Retina (tissue), 1 donor: ENCODE data around the gene TBATA.

Experiments
- DNase-seq: peaks from one replicate; pipeline ENCODE4 v3.0.0-alpha.2; 2016

TBATA gene

DNA sequence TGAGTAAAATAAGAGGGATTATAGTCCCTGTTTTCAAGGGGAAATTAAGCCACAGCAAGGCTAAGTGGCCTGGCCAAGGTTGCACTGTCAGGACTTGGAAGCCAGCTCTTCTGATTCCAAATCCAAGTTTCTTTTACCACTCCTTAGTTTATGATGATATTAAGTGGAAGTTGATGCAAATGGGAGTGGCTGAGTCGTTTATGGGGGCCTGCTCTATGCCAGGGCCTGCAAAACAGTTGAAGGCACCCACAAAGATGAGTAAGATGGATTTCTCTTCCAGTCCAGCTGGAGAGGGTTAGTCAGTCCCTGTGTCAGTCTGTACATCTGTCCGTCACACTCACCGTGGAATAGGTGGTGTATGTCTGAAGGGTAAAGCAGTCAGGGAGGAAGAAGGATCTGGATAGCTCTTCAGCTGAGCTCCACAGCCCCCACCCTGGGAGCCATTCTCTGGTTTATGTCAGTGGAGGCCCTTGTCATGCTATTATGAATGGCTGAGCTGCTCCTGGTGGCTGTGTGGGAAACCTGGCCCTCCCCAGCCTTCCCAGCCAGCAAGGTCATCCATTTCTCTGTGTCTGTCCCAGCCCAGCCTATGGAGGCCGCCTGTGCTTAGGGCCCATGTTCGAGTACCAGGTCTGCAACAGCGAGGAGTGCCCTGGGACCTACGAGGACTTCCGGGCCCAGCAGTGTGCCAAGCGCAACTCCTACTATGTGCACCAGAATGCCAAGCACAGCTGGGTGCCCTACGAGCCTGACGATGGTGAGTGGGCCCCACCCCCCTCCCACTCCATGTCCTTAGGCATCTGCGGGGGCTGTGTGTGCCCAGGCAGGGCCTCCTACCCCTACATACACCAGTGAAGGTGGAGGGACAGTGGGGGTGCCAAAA is 44.5 kb downstream of the TBATA start:
- DNase-seq = no peak

DNA sequence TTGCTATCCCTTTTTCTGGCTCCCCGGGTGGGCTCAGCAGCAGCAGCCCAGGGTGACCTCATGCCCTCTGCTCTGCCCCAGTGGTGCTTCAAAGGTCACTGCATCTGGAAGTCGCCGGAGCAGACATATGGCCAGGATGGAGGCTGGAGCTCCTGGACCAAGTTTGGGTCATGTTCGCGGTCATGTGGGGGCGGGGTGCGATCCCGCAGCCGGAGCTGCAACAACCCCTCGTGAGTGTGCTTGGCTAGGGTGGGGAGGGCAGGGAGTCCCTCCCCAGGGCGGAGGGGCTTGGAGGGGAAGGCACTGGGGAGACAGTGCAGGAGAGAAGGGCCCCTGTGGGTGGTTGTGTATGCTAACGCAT is 46.4 kb downstream of the TBATA start:
- DNase-seq = no peak

DNA sequence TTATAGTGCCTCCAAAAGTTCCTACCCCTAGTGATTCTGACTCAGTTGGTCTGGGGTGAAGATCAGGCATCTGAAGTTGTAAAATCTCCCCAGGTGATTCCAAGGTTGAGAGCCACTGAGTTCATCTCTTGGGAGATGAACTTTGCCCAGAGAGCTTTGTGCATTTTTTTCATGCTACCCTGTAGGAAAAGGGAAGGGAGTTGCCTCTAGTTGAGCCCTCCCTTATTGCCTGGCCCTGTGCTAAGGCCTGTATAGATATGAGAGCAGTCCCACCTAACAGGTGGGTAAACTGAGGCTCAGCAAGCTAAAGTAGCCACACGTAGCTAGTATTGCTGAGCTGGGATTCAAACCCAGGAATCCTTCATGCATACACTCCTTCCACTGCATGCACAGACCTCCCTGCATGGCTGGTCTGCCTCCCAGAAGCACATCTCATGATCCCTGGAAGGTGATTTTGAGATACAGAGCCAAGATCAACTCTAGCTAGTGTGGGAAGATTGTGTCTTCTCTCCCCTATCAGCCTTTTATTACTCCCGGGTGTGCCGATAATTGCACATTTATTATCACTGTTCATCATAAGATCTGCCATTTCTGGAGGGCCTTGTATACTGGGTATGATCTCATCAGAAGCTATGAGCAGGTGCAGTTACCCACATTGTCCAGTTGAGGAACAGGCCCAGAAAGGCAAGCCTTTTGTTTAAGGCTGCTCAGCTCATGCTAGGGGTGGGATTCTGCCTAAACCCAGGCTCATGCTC is 47.0 kb downstream of the TBATA start:
- no peak for DNase-seq

GRCh38 chr10:70737250-70737649 is 47.9 kb downstream of the TBATA start:
- no peak for DNase-seq

DNA sequence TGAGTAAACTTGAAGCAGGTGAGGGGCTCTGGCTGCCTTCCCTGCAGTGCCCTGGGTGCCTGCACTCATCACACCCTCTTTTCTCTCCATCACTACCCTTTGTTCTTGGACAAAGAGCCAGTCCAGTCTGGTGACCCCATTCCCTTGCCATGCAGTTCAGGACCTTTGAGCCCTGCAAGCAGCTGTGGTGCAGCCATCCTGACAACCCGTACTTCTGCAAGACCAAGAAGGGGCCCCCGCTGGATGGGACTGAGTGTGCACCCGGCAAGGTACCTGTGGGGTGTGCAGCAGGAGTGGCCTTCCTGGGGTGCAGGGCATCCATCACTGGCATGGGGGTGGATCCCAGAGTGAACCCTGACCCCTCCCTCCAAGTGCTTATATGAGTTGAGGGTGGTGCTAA is 48.7 kb downstream of the TBATA start:
- no peak for DNase-seq

- no peak for DNase-seq
These were observed 50.0 kb downstream of the TBATA start for GRCh38 chr10:70735161-70735560.

DNA sequence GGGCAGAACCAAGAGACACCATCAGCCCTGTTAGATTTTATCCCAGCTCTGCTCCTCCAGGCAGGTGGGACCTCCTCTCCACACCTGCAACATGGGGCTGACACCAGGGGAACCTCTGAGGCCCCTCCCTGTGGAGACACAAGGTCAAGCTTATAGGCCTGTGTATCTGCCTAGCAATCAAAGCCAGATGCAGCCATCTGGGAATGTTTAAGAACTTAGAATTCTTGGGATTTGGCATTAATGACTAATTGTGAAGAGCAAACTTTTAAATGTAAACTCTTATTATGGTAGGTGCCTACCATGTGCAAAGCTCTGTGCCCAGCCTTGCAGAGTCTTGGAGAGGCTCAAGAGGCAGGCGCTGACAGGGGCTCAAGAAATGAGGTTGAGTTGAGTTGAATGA is 52.1 kb downstream of the TBATA start:
- no peak for DNase-seq

DNA sequence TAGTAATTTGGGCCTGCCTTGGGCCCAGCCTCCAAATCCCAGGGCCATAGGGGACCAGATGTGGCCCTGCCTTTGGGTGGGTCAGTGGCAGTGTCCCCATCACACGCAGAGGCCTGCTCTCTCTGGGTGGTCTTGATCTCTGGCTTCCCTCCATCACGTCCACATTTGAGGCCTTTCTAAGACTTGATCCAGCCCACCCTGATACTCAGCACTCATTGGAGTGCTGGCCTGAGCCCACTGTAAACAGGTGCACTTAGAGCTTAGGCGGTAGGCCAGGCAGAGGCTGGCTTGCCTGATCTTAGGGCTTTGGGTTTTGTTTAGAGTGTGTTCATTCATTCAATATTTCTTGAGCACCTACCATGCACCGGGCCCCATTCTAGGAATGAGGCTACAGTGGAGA is 52.6 kb downstream of the TBATA start:
- DNase-seq = no peak

- no peak for DNase-seq
These were observed 54.2 kb downstream of the TBATA start for GRCh38 chr10:70730955-70731354.

DNA sequence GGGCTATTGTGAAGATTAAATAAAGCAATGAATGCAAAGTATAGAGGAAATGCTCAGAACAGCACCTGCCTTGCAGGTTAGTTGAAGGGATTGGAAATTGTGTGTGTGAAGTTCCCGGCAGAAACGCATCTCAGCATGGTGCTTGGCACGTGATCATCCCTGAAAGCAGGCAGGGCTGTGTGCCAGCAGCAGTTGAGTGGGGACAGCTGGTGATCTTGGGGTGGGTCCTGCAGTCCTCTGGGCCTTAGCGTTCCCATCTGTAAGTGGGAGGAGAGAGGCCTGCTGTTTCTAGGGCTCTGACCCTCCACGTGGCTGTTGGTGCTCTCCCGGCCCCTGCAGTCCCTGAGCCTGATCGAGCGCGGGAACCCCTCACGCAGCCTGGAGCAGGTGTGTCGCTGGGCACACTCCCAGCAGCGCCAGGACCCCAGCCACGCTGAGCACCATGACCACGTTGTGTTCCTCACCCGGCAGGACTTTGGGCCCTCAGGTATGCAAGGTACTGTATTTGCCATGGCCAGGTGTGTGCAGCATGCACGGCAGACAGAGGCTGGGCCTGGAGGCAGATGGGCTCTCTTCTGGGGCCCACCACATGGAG is 55.3 kb downstream of the TBATA start:
- no peak for DNase-seq

DNA sequence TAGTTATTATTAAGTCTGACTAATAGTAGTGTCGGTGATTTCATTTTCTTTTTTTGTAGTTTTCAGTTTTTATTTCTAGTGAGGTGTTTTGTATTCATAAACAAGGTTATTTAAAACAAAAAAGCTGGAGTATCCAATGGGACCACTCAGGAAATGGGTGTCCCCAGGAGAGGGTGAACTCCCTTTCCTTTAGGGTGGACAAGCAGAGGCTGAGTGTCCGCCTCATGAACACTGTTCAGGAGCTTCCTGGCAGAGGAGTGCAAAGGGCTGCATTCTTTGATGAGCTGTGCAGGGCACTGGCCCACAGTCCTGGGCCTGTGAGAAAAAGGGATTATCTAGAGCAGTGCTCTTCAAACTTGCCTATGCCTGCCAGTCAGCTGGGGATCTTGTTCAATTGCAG is 56.8 kb downstream of the TBATA start:
- DNase-seq = no peak

GRCh38 chr10:70726909-70727495 is 58.2 kb downstream of the TBATA start:
- no peak for DNase-seq

- DNase-seq = no peak
These were observed 61.4 kb downstream of the TBATA start for GRCh38 chr10:70723771-70724170.

- no peak for DNase-seq
These were observed 62.3 kb downstream of the TBATA start for GRCh38 chr10:70722820-70723424.
